K562 (cell line): ENCODE results near the gene CNTN4.

ENCODE experiments used
- CHD2 ChIP-seq: IDR thresholded peaks from 2 replicates; pipeline ENCODE4 v1.6.1; 2011; ENCODE audit warnings: low read depth, low read length
- ESRRB ChIP-seq: fragments of 250-450 bp; sonication (Bioruptor Pico); IDR thresholded peaks from 2 replicates; pipeline ENCODE4 v1.5.0; 2020; ENCODE audit warnings: mild to moderate bottlenecking, moderate library complexity, borderline replicate concordance
- FOXJ2 ChIP-seq: fragments of 200-800 bp; sonication (Bioruptor generic); IDR thresholded peaks from 2 replicates; pipeline ENCODE4 v1.6.1; 2016; ENCODE audit warnings: missing genetic modification characterization, missing compliant biosample characterization
- NR2C1 ChIP-seq, 2 experiments: fragments of 450-650 bp; IDR thresholded peaks; 2 replicates each; pipeline ENCODE4 v1.6.1; 2017; ENCODE audit warnings: mild to moderate bottlenecking in 2 of 2, antibody characterized with exemption in 1 of 2, inconsistent platforms in 1 of 2, missing compliant biosample characterization in 1 of 2, missing genetic modification characterization in 1 of 2
- PRPF4 ChIP-seq: fragments of 200-400 bp; formaldehyde crosslinking; IDR thresholded peaks from one replicate; pipeline ENCODE4 v1.6.1; 2017; ENCODE audit warnings: low read length, low read depth, mild to moderate bottlenecking; ENCODE audit not compliant: insufficient read depth, poor library complexity, severe bottlenecking
- SRF ChIP-seq, 2 experiments: fragments of 250-450, 450-650 bp in 1 of 2; sonication (Bioruptor Pico) in 1 of 2; sonication (generic) in 1 of 2; formaldehyde crosslinking; IDR thresholded peaks; 2 replicates each; pipeline versions ENCODE4 v1.5.0 to v1.5.1; 2020 to 2022; ENCODE audit warnings: mild to moderate bottlenecking in 1 of 2, missing genetic modification reagents in 1 of 2
- ZNF76 ChIP-seq: fragments of 250-450 bp; sonication (Bioruptor Pico); IDR thresholded peaks from 2 replicates; pipeline ENCODE4 v1.4.0; 2020; ENCODE audit warnings: mild to moderate bottlenecking, moderate library complexity, borderline replicate concordance
- TF ChIP-seq, protein P1 (sequence below), 3 experiments: IDR thresholded peaks in 2 of 3; conservative IDR thresholded peaks in 1 of 3; 2 replicates each; pipeline ENCODE4 v1.5.1; 2011 to 2012; ENCODE audit warnings: low read length in 3 of 3, mild to moderate bottlenecking in 3 of 3, control low read depth in 2 of 3, improper control_type of control experiment in 1 of 3, inconsistent platforms in 1 of 3, low read depth in 1 of 3, mixed read lengths in 1 of 3, moderate library complexity in 1 of 3; ENCODE audit not compliant: insufficient read depth in 2 of 3
- TF ChIP-seq, protein P2 (sequence below): sonication (generic); formaldehyde crosslinking; IDR thresholded peaks from 2 replicates; pipeline ENCODE4 v1.8.1; 2023; ENCODE audit warnings: mild to moderate bottlenecking, missing genetic modification reagents
- TF ChIP-seq, protein P3 (sequence below): sonication (generic); formaldehyde crosslinking; IDR thresholded peaks from 2 replicates; pipeline ENCODE4 v1.8.1; 2023; ENCODE audit warnings: mild to moderate bottlenecking, missing genetic modification reagents
- TF ChIP-seq, protein P4 (sequence below), 2 experiments: IDR thresholded peaks; 2 replicates each; pipeline ENCODE4 v1.6.1; 2012; ENCODE audit warnings: improper control_type of control experiment in 2 of 2, low read depth in 2 of 2, low read length in 2 of 2, borderline replicate concordance in 1 of 2

DNA sequence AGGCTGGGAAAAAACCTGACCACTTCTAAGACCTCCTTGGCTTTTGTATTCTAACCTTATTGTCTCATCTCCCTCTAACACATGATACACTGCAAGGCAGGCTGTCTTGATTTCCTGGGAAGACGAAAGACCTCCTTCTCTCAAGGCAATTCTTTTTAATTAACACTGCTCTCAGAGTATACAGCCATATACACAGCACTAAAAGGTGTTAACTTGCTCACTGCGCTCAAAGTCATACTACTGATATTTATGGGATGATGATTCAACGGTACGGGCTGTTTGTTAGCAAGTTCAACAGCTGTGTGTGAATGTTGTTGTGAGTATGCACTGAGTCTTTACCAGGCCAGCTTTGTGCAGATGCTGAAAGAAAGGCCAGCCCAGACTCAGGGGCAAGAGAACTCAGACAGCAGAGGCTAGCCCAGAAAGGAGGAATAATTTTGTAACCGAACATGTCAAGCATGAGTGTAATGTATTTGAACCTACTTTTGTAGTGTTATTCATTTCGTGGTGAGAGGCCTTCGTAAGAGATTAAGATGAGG lies 781.6 kb downstream of the CNTN4 start:
- no peak for TF ChIP-seq ZNF76 (CRISPR knock-in tag)
- no peak for TF ChIP-seq SRF (CRISPR knock-in tag; IDR thresholded peaks at IDR 0.05)
- TF ChIP-seq NR2C1 (IDR thresholded peaks at IDR 0.05): no peak
- no peak for TF ChIP-seq NR2C1 (tag; IDR thresholded peaks at IDR 0.05)
- TF ChIP-seq, protein P1, sequence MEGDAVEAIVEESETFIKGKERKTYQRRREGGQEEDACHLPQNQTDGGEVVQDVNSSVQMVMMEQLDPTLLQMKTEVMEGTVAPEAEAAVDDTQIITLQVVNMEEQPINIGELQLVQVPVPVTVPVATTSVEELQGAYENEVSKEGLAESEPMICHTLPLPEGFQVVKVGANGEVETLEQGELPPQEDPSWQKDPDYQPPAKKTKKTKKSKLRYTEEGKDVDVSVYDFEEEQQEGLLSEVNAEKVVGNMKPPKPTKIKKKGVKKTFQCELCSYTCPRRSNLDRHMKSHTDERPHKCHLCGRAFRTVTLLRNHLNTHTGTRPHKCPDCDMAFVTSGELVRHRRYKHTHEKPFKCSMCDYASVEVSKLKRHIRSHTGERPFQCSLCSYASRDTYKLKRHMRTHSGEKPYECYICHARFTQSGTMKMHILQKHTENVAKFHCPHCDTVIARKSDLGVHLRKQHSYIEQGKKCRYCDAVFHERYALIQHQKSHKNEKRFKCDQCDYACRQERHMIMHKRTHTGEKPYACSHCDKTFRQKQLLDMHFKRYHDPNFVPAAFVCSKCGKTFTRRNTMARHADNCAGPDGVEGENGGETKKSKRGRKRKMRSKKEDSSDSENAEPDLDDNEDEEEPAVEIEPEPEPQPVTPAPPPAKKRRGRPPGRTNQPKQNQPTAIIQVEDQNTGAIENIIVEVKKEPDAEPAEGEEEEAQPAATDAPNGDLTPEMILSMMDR (IDR thresholded peaks at IDR 0.05 in 2 of 3, conservative IDR thresholded peaks at IDR 0.05 in 1 of 3; ENCODE audit: insufficient read depth in 2 of 3, low read depth in 1 of 3, low read length in 3 of 3): no peak
- TF ChIP-seq CHD2: no peak
- TF ChIP-seq, protein P2, sequence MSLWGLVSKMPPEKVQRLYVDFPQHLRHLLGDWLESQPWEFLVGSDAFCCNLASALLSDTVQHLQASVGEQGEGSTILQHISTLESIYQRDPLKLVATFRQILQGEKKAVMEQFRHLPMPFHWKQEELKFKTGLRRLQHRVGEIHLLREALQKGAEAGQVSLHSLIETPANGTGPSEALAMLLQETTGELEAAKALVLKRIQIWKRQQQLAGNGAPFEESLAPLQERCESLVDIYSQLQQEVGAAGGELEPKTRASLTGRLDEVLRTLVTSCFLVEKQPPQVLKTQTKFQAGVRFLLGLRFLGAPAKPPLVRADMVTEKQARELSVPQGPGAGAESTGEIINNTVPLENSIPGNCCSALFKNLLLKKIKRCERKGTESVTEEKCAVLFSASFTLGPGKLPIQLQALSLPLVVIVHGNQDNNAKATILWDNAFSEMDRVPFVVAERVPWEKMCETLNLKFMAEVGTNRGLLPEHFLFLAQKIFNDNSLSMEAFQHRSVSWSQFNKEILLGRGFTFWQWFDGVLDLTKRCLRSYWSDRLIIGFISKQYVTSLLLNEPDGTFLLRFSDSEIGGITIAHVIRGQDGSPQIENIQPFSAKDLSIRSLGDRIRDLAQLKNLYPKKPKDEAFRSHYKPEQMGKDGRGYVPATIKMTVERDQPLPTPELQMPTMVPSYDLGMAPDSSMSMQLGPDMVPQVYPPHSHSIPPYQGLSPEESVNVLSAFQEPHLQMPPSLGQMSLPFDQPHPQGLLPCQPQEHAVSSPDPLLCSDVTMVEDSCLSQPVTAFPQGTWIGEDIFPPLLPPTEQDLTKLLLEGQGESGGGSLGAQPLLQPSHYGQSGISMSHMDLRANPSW (CRISPR knock-in tag): no peak
- no peak for TF ChIP-seq FOXJ2
- TF ChIP-seq, protein P3, sequence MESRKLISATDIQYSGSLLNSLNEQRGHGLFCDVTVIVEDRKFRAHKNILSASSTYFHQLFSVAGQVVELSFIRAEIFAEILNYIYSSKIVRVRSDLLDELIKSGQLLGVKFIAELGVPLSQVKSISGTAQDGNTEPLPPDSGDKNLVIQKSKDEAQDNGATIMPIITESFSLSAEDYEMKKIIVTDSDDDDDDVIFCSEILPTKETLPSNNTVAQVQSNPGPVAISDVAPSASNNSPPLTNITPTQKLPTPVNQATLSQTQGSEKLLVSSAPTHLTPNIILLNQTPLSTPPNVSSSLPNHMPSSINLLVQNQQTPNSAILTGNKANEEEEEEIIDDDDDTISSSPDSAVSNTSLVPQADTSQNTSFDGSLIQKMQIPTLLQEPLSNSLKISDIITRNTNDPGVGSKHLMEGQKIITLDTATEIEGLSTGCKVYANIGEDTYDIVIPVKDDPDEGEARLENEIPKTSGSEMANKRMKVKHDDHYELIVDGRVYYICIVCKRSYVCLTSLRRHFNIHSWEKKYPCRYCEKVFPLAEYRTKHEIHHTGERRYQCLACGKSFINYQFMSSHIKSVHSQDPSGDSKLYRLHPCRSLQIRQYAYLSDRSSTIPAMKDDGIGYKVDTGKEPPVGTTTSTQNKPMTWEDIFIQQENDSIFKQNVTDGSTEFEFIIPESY (CRISPR knock-in tag): no peak
- no peak for TF ChIP-seq PRPF4
- no peak for TF ChIP-seq ESRRB (CRISPR knock-in tag)
- TF ChIP-seq, protein P4, sequence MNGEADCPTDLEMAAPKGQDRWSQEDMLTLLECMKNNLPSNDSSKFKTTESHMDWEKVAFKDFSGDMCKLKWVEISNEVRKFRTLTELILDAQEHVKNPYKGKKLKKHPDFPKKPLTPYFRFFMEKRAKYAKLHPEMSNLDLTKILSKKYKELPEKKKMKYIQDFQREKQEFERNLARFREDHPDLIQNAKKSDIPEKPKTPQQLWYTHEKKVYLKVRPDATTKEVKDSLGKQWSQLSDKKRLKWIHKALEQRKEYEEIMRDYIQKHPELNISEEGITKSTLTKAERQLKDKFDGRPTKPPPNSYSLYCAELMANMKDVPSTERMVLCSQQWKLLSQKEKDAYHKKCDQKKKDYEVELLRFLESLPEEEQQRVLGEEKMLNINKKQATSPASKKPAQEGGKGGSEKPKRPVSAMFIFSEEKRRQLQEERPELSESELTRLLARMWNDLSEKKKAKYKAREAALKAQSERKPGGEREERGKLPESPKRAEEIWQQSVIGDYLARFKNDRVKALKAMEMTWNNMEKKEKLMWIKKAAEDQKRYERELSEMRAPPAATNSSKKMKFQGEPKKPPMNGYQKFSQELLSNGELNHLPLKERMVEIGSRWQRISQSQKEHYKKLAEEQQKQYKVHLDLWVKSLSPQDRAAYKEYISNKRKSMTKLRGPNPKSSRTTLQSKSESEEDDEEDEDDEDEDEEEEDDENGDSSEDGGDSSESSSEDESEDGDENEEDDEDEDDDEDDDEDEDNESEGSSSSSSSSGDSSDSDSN (IDR thresholded peaks at IDR 0.05; ENCODE audit: borderline replicate concordance in 1 of 2, low read depth in 2 of 2, low read length in 2 of 2): no peak
